HG02970 (cell line): ENCODE results near the gene PLEKHA7.

Experiments
- ATAC-seq: cut with Tn5 transposase; IDR thresholded peaks from one replicate; pipeline ENCODE4 v1.9.1; 2021; ENCODE audit warnings: mild to moderate bottlenecking, moderate library complexity, moderate number of reproducible peaks; ENCODE audit not compliant: unreplicated experiment, low FRiP score

PLEKHA7 gene

GRCh38 chr11:16815047-16815767 is 199.0 kb downstream of the PLEKHA7 start:
- no peak for ATAC-seq

GRCh38 chr11:16814410-16815046 is 199.7 kb downstream of the PLEKHA7 start:
- ATAC-seq, result no peak

- no peak for ATAC-seq
These were observed 201.1 kb downstream of the PLEKHA7 start for GRCh38 chr11:16813126-16813525.

GRCh38 chr11:16812274-16812673 is 201.9 kb downstream of the PLEKHA7 start:
- no peak for ATAC-seq

GRCh38 chr11:16811136-16812020 is 202.8 kb downstream of the PLEKHA7 start:
- ATAC-seq, result no peak

- ATAC-seq, result no peak
These were observed 204.1 kb downstream of the PLEKHA7 start for GRCh38 chr11:16809886-16810668.

GRCh38 chr11:16807306-16807705 is 206.9 kb downstream of the PLEKHA7 start:
- ATAC-seq, result no peak

GRCh38 chr11:16806791-16807190 is 207.4 kb downstream of the PLEKHA7 start:
- no peak for ATAC-seq

- ATAC-seq, result no peak
These were observed 208.3 kb downstream of the PLEKHA7 start for GRCh38 chr11:16805938-16806337.

GRCh38 chr11:16804104-16804947 is 209.9 kb downstream of the PLEKHA7 start:
- no peak for ATAC-seq

- ATAC-seq, result no peak
These were observed 212.8 kb downstream of the PLEKHA7 start for GRCh38 chr11:16801288-16801980.

- ATAC-seq, result no peak
These were observed 213.8 kb downstream of the PLEKHA7 start for GRCh38 chr11:16800382-16800781.

- ATAC-seq, result no peak
These were observed 214.3 kb downstream of the PLEKHA7 start for GRCh38 chr11:16799890-16800289.

GRCh38 chr11:16799221-16799620 is 215.0 kb downstream of the PLEKHA7 start:
- no peak for ATAC-seq

- no peak for ATAC-seq
These were observed 216.4 kb downstream of the PLEKHA7 start for GRCh38 chr11:16797776-16798175.

- ATAC-seq, result no peak
These were observed 217.9 kb downstream of the PLEKHA7 start for GRCh38 chr11:16796311-16796710.

GRCh38 chr11:16795146-16795545 is 219.1 kb downstream of the PLEKHA7 start:
- no peak for ATAC-seq

GRCh38 chr11:16794047-16794818 is 220.0 kb downstream of the PLEKHA7 start:
- no peak for ATAC-seq
